ENCODE results near the gene NLRP5. TPM values are rescaled to one million over a fixed set of nuclear protein-coding genes. Genes with fewer than 3 reads are reported as not detected.

Gene NLRP5
- total and polyA plus RNA-seq, 8 donors: not detected

DNA sequence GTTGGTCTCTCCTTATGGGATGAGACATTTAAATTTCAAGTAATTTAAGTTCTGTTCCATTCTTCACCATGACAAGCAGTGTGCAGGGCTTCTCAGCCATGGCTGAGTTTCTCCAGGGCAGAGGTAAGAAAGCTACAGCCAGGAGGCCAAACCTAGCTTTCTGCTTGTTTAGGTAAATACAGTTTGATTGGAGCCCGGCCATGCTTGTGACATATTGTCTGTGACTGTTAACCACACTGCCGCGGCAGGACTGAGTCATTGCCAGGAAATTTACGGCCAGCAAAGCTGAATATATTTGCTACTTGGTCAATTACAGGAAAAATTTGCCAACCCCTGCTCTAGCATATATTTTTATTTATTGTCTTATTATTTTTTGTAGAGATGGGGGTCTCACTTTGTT is 28.2 kb upstream of the NLRP5 start:
- no peak for ATAC-seq
- H3K4me3 ChIP-seq: no peak overlapping the region
- H3K36me3 ChIP-seq: no peaks in the 10 kb centered on the region
- no peaks in the 10 kb centered on the region for H3K27me3 ChIP-seq
- DNase-seq: no peak
- TF ChIP-seq, protein P1, sequence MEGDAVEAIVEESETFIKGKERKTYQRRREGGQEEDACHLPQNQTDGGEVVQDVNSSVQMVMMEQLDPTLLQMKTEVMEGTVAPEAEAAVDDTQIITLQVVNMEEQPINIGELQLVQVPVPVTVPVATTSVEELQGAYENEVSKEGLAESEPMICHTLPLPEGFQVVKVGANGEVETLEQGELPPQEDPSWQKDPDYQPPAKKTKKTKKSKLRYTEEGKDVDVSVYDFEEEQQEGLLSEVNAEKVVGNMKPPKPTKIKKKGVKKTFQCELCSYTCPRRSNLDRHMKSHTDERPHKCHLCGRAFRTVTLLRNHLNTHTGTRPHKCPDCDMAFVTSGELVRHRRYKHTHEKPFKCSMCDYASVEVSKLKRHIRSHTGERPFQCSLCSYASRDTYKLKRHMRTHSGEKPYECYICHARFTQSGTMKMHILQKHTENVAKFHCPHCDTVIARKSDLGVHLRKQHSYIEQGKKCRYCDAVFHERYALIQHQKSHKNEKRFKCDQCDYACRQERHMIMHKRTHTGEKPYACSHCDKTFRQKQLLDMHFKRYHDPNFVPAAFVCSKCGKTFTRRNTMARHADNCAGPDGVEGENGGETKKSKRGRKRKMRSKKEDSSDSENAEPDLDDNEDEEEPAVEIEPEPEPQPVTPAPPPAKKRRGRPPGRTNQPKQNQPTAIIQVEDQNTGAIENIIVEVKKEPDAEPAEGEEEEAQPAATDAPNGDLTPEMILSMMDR (IDR thresholded peaks at IDR 0.05): no peak
- H3K9me3 ChIP-seq: peaks cover 0 to 2% of the 10 kb centered on the region in 2 donors
- intact Hi-C loops (cut with DNase I): no loop called here
- no peak overlapping the region for H3K27ac ChIP-seq
- no peaks in the 10 kb centered on the region for H3K4me1 ChIP-seq

DNA sequence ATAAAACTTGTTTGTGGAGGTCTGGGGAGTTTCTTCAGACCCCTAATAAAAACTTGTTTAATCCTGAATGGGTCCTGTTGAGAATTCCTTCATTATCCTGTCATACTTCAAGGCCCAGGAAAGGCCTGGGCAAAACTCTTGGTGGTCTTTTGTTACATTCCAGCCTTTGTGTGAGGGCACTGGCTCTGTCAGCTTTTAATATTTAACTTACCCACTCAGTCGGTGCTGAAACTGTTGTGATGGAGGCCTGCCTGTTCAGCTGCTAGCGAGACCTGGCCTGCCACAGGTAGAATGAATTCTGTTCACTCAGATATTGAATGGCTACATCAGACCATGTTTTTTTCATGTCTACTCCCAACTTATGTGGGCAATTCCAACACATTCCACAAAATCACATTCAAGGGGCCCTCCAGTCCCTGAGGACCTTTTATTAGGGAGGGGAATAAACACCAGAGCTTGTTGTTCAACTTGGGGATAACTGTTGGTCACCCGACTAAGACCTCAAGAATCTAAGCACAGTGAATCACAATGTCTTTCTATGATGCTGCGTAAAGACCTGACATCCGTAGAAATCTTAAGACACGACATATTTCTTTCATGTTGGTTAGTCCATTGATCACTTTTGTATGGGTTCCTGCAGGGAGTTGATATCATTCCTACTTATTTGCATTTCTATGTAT is 26.4 kb upstream of the NLRP5 start:
- intact Hi-C loops (cut with DNase I): no loop called here
- DNase-seq (no peak), ATAC-seq (no peak)
- H3K4me3 ChIP-seq: no peak overlapping the region
- no peaks in the 10 kb centered on the region for H3K4me1 ChIP-seq
- no peaks in the 10 kb centered on the region for H3K36me3 ChIP-seq
- no peaks in the 10 kb centered on the region for H3K9me3 ChIP-seq
- no peaks in the 10 kb centered on the region for H3K27me3 ChIP-seq
- H3K27ac ChIP-seq: no peak overlapping the region
- TF ChIP-seq, protein P1 (IDR thresholded peaks at IDR 0.05): no peak

DNA sequence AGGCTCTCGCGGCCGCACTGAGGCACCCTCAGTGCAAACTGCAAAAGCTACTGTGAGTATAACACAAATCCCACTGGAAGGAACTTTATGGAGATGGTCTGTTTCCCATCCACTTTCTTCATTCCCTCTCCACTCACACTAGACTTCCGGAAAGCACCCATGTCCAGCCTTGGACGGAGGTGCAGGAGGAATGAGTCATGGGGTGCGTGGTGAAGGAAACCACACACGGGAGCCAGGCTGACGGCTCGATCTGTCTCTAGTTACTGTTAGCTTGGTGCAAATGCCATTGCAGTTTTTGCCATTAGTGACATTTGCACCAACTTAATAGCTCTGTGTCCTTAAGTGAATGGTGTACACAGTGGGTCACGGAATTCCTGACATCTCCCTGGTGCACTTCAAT is 24.4 kb upstream of the NLRP5 start:
- Histone ChIP-seq H3K27ac (no peak overlapping the region), H3K4me3 (no peak overlapping the region), H3K4me1 (no peaks in the 10 kb centered on the region), H3K27me3 (no peaks in the 10 kb centered on the region), H3K9me3 (no peaks in the 10 kb centered on the region), H3K36me3 (no peaks in the 10 kb centered on the region)
- intact Hi-C loops (cut with DNase I): no loop called here
- DNase-seq (no peak), ATAC-seq (no peak)
- TF ChIP-seq, protein P1 (IDR thresholded peaks at IDR 0.05): no peak

DNA sequence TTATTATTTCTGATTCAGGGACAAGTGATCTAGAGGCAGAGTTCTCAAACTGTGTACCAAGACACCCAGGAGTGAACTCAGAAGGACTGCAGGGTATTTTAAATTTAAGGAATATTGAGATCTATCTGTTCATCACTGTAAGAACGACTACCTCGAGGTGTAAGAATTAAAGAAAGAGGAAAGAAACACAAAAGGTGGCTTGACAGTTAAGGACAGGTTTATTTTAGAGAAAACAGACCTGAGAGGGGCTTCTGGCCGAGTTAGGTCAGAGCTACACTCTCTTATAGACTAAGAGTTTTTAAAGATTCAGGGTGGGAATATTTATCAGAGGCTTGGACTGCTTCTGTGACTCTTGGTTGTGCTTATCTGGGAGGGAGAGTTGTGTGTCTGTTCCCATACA is 12.6 kb upstream of the NLRP5 start:
- H3K27ac ChIP-seq: no peak overlapping the region
- ATAC-seq: no peak
- intact Hi-C loops (cut with DNase I): no loop called here
- H3K4me1 ChIP-seq: no peaks in the 10 kb centered on the region
- DNase-seq: no peak
- H3K9me3 ChIP-seq: peaks cover 0 to 25% of the 10 kb centered on the region in 2 donors
- H3K36me3 ChIP-seq: no peaks in the 10 kb centered on the region
- peaks cover 0 to 21% of the 10 kb centered on the region in 2 donors for H3K27me3 ChIP-seq
- H3K4me3 ChIP-seq: no peak overlapping the region
- TF ChIP-seq, protein P1 (IDR thresholded peaks at IDR 0.05): no peak

DNA sequence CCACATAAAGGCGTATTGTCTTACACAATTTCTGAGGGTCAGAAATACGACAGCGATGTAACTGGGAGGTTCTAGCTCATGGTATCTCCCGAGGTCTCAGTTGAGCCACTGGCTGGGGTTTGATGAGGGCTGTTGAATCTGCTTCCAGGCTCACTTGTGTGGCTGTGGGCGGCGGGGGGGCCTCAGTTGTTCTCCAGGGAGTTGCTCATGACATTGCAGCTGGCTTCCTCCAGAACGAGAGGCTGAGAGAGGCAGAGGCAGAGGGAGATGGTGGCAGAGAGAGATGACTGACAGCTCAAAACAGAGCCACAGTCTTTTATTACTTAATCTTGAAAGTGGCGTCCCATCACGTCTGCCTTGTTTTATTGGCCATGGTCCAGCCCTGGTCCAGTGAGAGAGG is 6.2 kb upstream of the NLRP5 start:
- DNase-seq (no peak), ATAC-seq (no peak)
- Histone ChIP-seq H3K27ac (no peak overlapping the region), H3K36me3 (no peaks in the 10 kb centered on the region), H3K9me3 (peaks cover 0 to 24% of the 10 kb centered on the region in 2 donors), H3K4me1 (no peaks in the 10 kb centered on the region), H3K27me3 (peaks cover 0 to 7% of the 10 kb centered on the region in 2 donors), H3K4me3 (no peak overlapping the region)
- TF ChIP-seq, protein P1 (IDR thresholded peaks at IDR 0.05): no peak
- intact Hi-C loops (cut with DNase I): no loop called here

Measured in left lung (tissue), 10 donors.